ENCODE results near the gene OR14C36.

GRCh38 chr1:248348475-248348874, at the start of gene OR14C36:
- TF ChIP-seq CTCF (IDR thresholded peaks at IDR 0.05 in 2 of 3, conservative IDR thresholded peaks at IDR 0.05 in 1 of 3; ENCODE audit: borderline replicate concordance in 1 of 3, insufficient read depth in 1 of 3, low read depth in 2 of 3, low read length in 2 of 3), result no peak
- no peak for TF ChIP-seq POLR2AphosphoS5 (IDR thresholded peaks at IDR 0.05; ENCODE audit: low read depth, low read length)
- no peak for TF ChIP-seq YY1 (IDR thresholded peaks at IDR 0.05; ENCODE audit: extremely low read depth, insufficient replicate concordance, low read depth, low read length)
- no peak for TF ChIP-seq SRF (IDR thresholded peaks at IDR 0.05; ENCODE audit: low read depth)
- TF ChIP-seq POLR2A (IDR thresholded peaks at IDR 0.05; ENCODE audit: borderline replicate concordance, extremely low read depth, insufficient read depth, insufficient read length), result no peak
- TF ChIP-seq CEBPB (IDR thresholded peaks at IDR 0.05; ENCODE audit: low read depth), result no peak
- no peak for TF ChIP-seq EZH2 (IDR thresholded peaks at IDR 0.05)
- no peak for TF ChIP-seq JUND (IDR thresholded peaks at IDR 0.05)
- TF ChIP-seq ZNF274 (IDR thresholded peaks at IDR 0.05; ENCODE audit: low read depth, low read length), result no peak
- no peak for TF ChIP-seq EZH2phosphoT487 (IDR thresholded peaks at IDR 0.05; ENCODE audit: borderline replicate concordance)
- no peak for TF ChIP-seq SP1 (IDR thresholded peaks at IDR 0.05; ENCODE audit: low read depth)
- TF ChIP-seq MAX (IDR thresholded peaks at IDR 0.05), result no peak
- TF ChIP-seq SIN3A (IDR thresholded peaks at IDR 0.05; ENCODE audit: low read depth), result no peak
- no peak for TF ChIP-seq FOSL1 (IDR thresholded peaks at IDR 0.05; ENCODE audit: low read depth)
